HG03135 (cell line): ENCODE measurements around the gene DNAH7.

Experiments used
- ATAC-seq: cut with Tn5 transposase; IDR thresholded peaks from one replicate; pipeline ENCODE4 v1.9.1; 2021; ENCODE audit warnings: mild to moderate bottlenecking, moderate library complexity; ENCODE audit not compliant: unreplicated experiment

Gene DNAH7

DNA sequence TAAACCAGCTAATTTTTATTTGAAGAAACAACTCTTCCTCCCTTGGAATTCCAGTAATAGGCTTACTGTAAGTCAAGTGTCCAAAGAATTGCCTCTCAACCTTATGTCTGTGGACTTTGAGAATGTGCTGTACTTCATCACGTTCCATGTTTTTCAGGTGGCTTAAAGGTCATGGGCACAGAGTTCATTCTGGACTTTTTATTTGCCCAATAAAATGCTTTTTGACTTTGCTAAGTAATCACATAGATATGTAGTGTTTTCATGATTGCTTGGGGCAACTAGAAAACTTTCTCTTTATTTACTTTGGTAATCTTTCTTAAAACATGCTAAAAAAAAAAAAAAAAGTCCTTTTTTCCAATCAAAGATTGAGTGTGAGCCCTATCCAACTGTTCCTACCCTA is 10.4 kb upstream of the DNAH7 start:
- ATAC-seq = no peak

DNA sequence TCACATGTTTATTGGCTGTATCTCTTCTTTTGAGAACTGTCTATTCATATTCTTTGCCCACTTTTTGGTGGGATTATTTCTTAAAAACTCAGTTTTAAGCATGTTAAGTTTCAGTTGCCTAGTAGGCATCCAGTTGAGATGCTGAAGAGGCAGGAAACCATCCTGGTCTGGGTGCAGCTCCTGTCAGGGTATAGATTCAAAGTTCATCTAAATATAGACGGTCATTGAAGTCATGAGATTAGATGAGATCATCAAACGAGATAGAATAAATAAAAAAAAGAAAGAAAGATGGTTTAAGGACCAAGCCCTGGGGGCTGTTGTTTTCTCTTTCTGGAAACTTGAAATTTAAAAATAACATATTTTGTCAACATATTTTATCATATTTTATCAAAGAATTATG is 9.2 kb upstream of the DNAH7 start:
- ATAC-seq = no peak

GRCh38 chr2:196076778-196077568 is 8.3 kb upstream of the DNAH7 start:
- ATAC-seq = no peak

- ATAC-seq = no peak
Observed at GRCh38 chr2:196075196-196075595, 6.6 kb upstream of the DNAH7 start.

DNA sequence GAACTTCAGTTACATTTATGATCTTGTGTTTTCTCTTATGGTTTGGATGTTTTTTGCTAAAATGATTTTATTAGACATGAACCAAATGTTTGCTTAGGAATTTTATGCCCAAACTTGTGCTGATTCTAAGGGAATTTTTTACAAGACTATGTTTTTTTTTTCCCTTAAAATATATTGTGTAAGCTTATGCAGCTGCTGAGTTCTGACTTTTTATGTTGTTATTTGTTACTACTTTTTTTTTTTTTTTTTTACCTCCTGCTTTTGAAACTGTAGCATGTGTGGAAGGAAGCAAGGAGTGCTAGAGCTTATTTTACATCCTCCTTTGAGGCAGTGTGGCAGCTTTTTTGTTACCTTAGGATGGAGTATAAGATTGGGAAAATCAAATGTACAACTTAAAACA is 6.0 kb upstream of the DNAH7 start:
- no peak for ATAC-seq

DNA sequence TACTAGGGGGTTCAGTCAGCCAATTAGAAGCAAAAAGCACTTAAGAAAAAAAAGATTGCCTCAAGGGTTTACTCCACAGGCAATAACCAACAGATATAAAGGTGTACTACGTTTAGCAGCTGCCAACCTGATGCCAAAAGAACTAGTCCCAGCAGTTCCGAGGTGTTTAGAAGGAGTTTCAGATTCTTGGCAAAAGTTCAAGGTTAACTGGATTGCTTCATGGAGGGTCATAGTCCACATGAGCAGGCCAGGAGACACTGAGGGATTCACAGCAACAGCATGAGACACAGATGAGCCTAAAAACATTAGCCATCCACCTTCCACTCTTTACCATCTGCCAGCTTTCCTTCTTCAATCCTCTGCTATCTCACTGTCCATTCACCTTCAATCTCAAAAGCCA is 4.9 kb upstream of the DNAH7 start:
- ATAC-seq = no peak

- no peak for ATAC-seq
Observed at GRCh38 chr2:196067088-196067382, 1.6 kb downstream of the DNAH7 start.

DNA sequence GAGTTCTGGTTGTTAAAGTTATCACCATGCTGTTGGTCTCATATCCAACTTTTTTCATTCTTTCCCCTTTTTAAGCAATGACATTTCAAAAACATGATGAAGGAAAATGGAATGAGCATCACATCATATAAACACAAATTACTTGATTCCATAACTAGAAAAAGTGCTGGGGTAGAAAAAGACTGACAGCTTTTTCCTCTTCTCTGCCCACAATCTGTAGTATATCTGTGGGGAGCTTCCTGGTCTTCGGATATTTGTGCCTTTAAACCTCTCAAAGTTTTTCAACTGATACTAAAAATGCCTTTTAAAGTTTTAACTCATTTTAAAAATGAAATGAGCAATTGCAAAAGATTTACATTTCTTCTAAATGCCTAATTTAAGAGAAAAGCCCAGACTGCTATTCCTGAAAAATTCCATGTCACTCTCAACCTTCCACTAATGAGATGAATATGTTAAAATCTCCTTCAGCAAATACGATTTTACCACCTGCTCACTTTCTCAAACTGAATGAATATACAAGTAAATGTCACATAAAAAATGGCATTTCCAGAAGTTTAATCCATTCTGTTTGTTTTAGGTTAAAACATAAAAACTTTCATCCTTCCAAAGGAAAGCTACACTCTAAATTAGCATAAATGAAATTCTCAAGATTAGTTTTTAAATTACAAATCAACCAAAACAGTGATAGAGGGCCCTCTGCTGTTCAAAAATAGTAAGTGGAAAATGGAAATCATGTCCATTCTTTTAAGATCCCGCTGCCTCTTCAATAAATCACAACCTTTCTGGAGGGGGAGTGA is 2.1 kb downstream of the DNAH7 start:
- ATAC-seq = no peak

- no peak for ATAC-seq
Observed at GRCh38 chr2:196063773-196064172, 4.9 kb downstream of the DNAH7 start.

DNA sequence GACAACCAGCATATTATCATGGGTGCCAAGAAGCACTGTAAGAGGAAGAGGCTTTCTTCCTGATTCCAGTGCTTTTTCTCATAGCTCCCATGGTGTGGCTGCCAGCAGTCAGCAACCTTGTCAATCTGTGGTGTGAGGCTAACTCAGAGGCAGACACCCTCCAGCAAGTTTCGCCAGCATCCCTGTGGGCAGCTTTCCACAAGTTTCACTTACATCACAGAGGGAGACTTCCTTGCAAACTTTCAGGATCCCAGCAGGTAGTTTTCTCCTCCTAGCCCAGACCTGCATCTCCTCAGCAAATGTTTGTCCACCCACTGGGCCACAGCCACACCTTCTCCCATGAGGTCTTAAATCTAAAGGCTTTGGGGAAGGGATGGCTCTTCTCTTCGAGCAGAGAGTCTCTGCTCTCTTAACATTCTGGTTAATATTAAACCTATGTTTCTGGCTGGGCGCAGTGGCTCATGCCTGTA is 9.1 kb downstream of the DNAH7 start:
- ATAC-seq = no peak

GRCh38 chr2:196054631-196055030 is 14.0 kb downstream of the DNAH7 start:
- ATAC-seq = no peak

DNA sequence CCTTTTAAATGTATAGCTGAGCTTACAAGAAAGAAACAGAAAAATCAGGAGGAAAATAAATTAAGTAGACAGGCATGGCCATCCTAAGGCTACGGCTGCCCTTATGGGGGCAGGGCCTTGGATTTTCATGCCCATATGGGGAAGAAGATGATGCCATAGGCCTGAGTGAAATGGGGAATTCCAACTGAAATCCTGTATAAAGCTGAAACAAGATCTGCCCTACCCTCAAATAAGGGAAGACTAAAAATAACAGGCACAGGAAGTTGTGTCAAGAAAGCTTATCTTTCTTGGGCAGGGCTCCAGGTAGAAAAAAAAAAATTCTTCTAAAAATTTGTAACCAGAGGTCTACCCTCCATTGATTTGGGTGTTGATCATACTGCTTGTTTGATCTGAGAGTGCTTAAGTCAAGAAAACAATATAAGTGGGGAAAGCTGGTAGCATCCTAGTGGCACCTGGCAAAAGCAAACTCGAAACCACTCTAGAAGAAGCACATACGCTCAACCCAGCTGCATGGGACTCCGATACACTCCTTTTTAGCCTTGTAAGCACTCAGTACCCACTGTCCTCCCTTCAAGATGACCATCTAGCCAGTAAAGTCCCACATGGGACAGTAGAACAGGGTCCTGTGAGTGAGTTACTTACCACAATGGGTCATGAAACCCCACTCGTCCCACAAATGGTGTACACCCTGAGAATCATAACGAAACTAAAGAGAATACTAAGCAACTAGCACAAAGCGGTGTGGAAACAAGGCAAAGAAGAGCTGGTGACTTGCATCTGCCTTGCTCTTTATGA is 22.3 kb downstream of the DNAH7 start:
- ATAC-seq = peak; percentile 66

- ATAC-seq = no peak
Observed at GRCh38 chr2:196041786-196042185, 26.9 kb downstream of the DNAH7 start.

- ATAC-seq = no peak
Observed at GRCh38 chr2:196040218-196040617, 28.4 kb downstream of the DNAH7 start.

DNA sequence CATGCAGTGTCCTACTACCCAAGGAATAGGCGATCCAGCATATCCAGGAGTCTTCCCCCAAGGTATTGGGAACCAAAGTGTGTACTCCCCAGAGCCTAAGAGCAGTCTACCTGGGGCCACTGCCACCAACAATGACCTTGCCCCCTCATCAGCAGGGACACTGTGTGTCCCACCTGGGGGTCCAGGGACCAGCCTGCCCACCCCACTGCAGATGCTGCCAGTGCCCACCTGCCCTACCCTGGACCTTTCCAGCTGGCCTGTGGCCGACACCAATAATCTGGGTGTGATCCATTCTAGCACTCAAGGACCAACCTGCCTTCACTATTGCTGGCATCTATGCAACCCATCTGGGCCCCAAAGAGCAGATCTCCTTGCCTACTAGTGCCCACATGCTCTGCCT is 32.2 kb downstream of the DNAH7 start:
- no peak for ATAC-seq

DNA sequence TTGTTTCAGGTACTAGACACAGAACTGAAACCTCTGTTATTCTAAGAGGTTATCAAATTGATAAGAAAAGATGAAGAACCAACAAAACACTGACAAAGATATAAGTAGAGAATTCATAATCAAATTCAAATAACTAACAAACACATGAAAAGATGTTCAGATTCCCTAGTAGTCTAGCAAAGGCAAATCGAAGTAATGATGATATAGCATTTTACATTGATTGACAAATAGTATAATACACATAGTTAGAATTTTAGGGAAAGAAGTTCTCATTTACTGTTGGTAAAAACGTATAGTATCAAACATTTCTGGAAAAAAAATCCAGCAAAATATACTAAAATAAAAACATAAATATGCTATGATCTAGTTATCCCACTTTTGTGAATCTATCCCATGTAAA is 50.6 kb downstream of the DNAH7 start:
- no peak for ATAC-seq

GRCh38 chr2:196012314-196012713 is 56.3 kb downstream of the DNAH7 start:
- no peak for ATAC-seq

DNA sequence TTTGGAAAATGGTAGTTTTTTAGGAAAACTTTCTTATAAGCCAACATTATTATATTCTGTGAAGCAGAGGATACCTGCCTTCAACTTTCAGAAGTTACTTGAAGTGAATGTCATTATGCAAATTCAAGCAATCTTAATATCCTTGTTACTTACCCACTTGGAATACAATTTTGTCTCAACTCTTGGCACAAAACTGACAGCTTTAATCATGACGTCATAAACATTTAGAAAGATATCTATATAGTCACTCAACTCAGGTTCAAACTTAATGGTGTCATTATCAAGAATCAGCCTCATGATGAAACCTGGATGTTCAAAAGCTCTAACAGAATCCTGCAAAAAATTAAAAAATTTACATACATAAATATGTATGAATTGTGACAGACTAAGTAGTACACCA is 68.1 kb downstream of the DNAH7 start:
- ATAC-seq = no peak

DNA sequence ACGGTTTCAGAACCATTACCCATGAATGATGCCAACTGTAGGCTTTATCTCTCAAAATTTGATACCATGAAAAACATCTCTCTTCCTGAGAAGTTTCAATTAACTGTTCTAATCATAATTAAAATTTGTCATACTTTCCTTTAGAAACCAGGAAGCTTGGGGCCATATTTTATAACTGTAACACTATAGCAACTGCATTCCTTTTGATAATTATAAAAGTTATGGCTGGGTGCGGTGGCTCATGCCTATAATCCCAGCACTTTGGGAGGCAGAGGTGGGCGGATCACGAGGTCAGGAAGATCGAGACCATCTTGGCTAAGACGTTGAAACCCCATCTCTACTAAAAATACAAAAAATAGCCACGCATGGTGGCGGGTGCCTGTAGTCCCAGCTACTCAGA is 70.6 kb downstream of the DNAH7 start:
- ATAC-seq = no peak

GRCh38 chr2:195995499-195995898 is 73.1 kb downstream of the DNAH7 start:
- no peak for ATAC-seq

GRCh38 chr2:195993623-195994022 is 75.0 kb downstream of the DNAH7 start:
- no peak for ATAC-seq

DNA sequence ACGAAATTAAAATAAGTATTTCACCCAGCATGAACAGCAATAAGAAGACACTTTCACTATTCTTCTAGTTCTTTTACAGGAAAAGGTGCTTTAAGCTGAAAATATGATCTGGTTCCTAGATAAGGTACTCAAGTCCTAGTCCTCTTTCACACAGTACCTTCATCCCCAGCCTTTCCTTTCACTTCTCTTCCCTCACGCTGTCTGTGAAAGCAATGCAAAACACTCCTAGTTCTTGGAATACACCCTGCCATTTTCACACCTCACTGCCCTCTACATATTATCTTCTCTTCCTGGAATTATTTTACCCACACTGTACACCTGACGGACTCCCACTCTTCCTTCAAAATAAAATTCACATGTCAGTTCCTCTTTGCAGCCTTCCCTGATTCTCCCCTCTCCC is 82.9 kb downstream of the DNAH7 start:
- no peak for ATAC-seq
